Ascending aorta (tissue), 2 donors: Measurements from ENCODE around the gene BTK. TPM values are rescaled to one million over a fixed set of nuclear protein-coding genes. Genes with fewer than 3 reads are reported as not detected.

Experiments
- DNase-seq, 2 donors: peaks; one replicate each; pipeline ENCODE4 v3.0.0-alpha.2; 2019; ENCODE audit warnings: low spot score in 2 of 2
- H3K27ac ChIP-seq, 2 donors: fragments of 200-600 bp; sonication (generic); one replicate each; pipeline ENCODE4 v1.5.1; 2016 to 2017; ENCODE audit warnings: mild to moderate bottlenecking in 1 of 2
- H3K27me3 ChIP-seq: fragments of 200-600 bp; sonication (generic); one replicate; pipeline ENCODE4 v1.5.1; 2017
- H3K36me3 ChIP-seq, 2 donors: fragments of 200-600 bp; sonication (generic); one replicate each; pipeline ENCODE4 v1.5.1; 2016
- H3K4me1 ChIP-seq, 2 donors: fragments of 200-600 bp; sonication (generic); one replicate each; pipeline ENCODE4 v1.5.1; 2016 to 2017; ENCODE audit warnings: mild to moderate bottlenecking in 1 of 2
- H3K4me3 ChIP-seq, 2 donors: fragments of 200-600 bp; sonication (generic); one replicate each; pipeline ENCODE4 v1.5.1; 2016 to 2017; ENCODE audit warnings: mild to moderate bottlenecking in 1 of 2
- H3K9me3 ChIP-seq, 2 donors: fragments of 200-600 bp; sonication (generic); one replicate each; pipeline ENCODE4 v1.5.1; 2016
- CTCF ChIP-seq, 3 experiments: fragments of 200-600 bp in 2 of 3; fragments of 450-650 bp in 1 of 3; sonication (generic) in 2 of 3; IDR thresholded peaks; one replicate each; pipeline ENCODE4 v1.5.1; 2016 to 2019; ENCODE audit warnings: antibody characterized with exemption in 3 of 3, mild to moderate bottlenecking in 1 of 3, moderate library complexity in 1 of 3
- intact Hi-C: fragments of 100-400 bp; cut with DNase I; formaldehyde crosslinking; loops from one replicate; pipeline ENCODE4 v1.15.1; 2023
- total RNA-seq: library from RNA; depleted of rRNA; stranded (reverse); fragments of >200 nt; gene quantifications from one replicate; pipeline ENCODE4 v1.1.0, GENCODE V29; 2016

Gene BTK
- total RNA-seq, 1 donor from 2014 or later, result 0.64 TPM

GRCh38 chrX:101303790-101304189 is 82.2 kb downstream of the BTK start:
- DNase-seq, result no peak
- intact Hi-C loops, result no loop called here
- Histone ChIP-seq H3K4me3 (no peak overlapping the region), H3K27ac (no peak overlapping the region), H3K9me3 (no peaks in the 10 kb centered on the region), H3K36me3 (no peaks in the 10 kb centered on the region), H3K4me1 (no peaks in the 10 kb centered on the region), H3K27me3 (no peaks in the 10 kb centered on the region)
- TF ChIP-seq CTCF (IDR thresholded peaks at IDR 0.05), result no peak

Other genes with a start within 250 kb of the BTK start
- 2.4 TPM for gene DRP2, start 166.4 kb downstream of the BTK start, total RNA-seq
- gene TAF7L, start 94.9 kb downstream of the BTK start, total RNA-seq, result not detected
- not detected for gene TIMM8A, start 37.4 kb downstream of the BTK start, total RNA-seq
- 822 TPM for gene RPL36A, start 4.8 kb upstream of the BTK start, total RNA-seq
- gene GLA, start 21.7 kb upstream of the BTK start, total RNA-seq, result 9.0 TPM
- gene HNRNPH2, start 22.0 kb upstream of the BTK start, total RNA-seq, result 21.4 TPM
- 7.3 TPM for gene ARMCX4, start 99.3 kb upstream of the BTK start, total RNA-seq
- 9.2 TPM for gene ARMCX1, start 164.4 kb upstream of the BTK start, total RNA-seq
- 9.4 TPM for gene ARMCX6, start 231.8 kb upstream of the BTK start, total RNA-seq
- gene ARMCX3, start 237.0 kb upstream of the BTK start, total RNA-seq, result 12.3 TPM